Cardiac muscle cell (in vitro differentiated cells and primary cell): ENCODE data around the gene KREMEN2. TPM values are rescaled to one million over a fixed set of nuclear protein-coding genes. Genes with fewer than 3 reads are reported as not detected.

Source experiments
- DNase-seq, 2 donors: peaks; one replicate each; pipeline versions ENCODE4 v3.0.0 to v3.0.0-alpha.2; 2010 to 2017; ENCODE audit warnings: low read depth in 1 of 2, low spot score in 1 of 2
- H3K27ac ChIP-seq: fragments of 200-600 bp; sonication (generic); 2 replicates; pipeline ENCODE4 v1.5.1; 2016
- H3K27me3 ChIP-seq: fragments of 200-600 bp; sonication (generic); 2 replicates; pipeline ENCODE4 v1.6.0; 2016; ENCODE audit warnings: control low read depth
- H3K36me3 ChIP-seq: fragments of 200-600 bp; sonication (generic); 2 replicates; pipeline ENCODE4 v1.5.1; 2016; ENCODE audit warnings: control low read depth
- H3K4me1 ChIP-seq: fragments of 200-600 bp; sonication (generic); 2 replicates; pipeline ENCODE4 v1.8.1; 2017; ENCODE audit warnings: low read depth, mild to moderate bottlenecking, mixed run types
- H3K4me3 ChIP-seq: fragments of 200-600 bp; sonication (generic); 2 replicates; pipeline ENCODE4 v1.5.1; 2016; ENCODE audit warnings: mild to moderate bottlenecking
- H3K9me3 ChIP-seq: fragments of 200-600 bp; sonication (generic); 2 replicates; pipeline ENCODE4 v1.5.1; 2017; ENCODE audit warnings: low read depth, mild to moderate bottlenecking, control low read depth
- polyA plus RNA-seq: library from polyadenylated mRNA; unstranded; fragments of >200 nt; fragmentation: Nextera tagmentation; extraction: Ambion mirVana; gene quantifications from 2 replicates; pipeline ENCODE4 v1.2.1, GENCODE V29; 2016
- total RNA-seq: library from RNA; depleted of rRNA; stranded (reverse); fragments of >200 nt; gene quantifications from 2 replicates; pipeline ENCODE4 v1.2.3, GENCODE V29; 2016
- TF ChIP-seq, protein P1 (sequence below): IDR thresholded peaks from 2 replicates; pipeline ENCODE4 v1.5.1; 2012; ENCODE audit warnings: low read depth, mild to moderate bottlenecking, low read length

KREMEN2 gene
- total and polyA plus RNA-seq, 2 experiments from 2014 or later = 2.5 to 3.9 TPM

- no peak overlapping the region for H3K27ac ChIP-seq
- no peak for DNase-seq
- H3K27me3 ChIP-seq = peaks cover 47% of the 10 kb centered on the region
- peak overlapping the region; percentile 30 for H3K4me3 ChIP-seq
- H3K4me1 ChIP-seq = peaks cover 3% of the 10 kb centered on the region
- TF ChIP-seq, protein P1, sequence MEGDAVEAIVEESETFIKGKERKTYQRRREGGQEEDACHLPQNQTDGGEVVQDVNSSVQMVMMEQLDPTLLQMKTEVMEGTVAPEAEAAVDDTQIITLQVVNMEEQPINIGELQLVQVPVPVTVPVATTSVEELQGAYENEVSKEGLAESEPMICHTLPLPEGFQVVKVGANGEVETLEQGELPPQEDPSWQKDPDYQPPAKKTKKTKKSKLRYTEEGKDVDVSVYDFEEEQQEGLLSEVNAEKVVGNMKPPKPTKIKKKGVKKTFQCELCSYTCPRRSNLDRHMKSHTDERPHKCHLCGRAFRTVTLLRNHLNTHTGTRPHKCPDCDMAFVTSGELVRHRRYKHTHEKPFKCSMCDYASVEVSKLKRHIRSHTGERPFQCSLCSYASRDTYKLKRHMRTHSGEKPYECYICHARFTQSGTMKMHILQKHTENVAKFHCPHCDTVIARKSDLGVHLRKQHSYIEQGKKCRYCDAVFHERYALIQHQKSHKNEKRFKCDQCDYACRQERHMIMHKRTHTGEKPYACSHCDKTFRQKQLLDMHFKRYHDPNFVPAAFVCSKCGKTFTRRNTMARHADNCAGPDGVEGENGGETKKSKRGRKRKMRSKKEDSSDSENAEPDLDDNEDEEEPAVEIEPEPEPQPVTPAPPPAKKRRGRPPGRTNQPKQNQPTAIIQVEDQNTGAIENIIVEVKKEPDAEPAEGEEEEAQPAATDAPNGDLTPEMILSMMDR = no peak
- no peaks in the 10 kb centered on the region for H3K9me3 ChIP-seq
- H3K36me3 ChIP-seq = no peaks in the 10 kb centered on the region
These were observed 877 bp upstream of the KREMEN2 start for GRCh38 chr16:2963074-2963722.

DNA sequence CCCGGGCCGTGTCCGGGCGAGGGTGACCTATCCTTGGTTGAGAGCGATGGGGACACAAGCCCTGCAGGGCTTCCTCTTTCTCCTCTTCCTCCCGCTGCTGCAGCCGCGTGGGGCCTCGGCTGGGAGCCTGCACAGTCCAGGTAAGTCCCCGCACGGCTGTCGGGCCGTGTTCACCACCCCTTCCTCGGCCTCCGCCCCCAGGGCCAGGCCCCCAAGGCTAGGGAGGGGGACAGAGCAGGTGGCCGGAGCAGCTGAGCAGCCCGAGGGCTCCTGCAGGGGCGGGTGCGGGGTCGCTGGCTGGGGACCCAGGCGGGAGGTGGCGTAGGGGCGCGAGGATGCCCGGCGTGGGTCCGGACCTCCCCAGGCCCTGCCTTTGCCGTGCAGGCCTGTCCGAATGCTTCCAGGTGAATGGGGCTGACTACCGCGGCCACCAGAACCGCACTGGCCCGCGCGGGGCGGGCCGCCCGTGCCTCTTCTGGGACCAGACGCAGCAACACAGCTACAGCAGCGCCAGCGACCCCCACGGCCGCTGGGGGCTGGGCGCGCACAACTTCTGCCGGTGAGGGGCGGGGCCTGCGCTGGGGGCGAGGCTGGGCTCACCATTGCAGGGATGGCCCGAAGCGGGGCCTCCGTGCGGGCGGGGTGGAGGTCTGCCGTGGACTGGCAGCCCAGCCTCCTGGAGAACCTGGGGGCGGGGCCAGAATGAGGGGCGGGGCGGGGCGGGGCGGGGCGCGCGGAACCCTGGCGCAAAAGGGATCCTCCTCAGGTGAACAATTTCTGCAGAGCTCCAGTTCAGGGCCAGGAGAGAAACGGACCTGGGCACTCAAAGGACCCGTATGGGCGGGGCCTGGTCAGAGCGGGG lies 631 bp downstream of the KREMEN2 start:
- TF ChIP-seq, protein P1 = no peak
- DNase-seq = peak in 1 of 2 donors; percentile 86
- Histone ChIP-seq H3K4me3 (peak overlapping the region; percentile 30), H3K9me3 (no peaks in the 10 kb centered on the region), H3K27me3 (peaks cover 47% of the 10 kb centered on the region), H3K27ac (no peak overlapping the region), H3K4me1 (peaks cover 3% of the 10 kb centered on the region), H3K36me3 (no peaks in the 10 kb centered on the region)

DNA sequence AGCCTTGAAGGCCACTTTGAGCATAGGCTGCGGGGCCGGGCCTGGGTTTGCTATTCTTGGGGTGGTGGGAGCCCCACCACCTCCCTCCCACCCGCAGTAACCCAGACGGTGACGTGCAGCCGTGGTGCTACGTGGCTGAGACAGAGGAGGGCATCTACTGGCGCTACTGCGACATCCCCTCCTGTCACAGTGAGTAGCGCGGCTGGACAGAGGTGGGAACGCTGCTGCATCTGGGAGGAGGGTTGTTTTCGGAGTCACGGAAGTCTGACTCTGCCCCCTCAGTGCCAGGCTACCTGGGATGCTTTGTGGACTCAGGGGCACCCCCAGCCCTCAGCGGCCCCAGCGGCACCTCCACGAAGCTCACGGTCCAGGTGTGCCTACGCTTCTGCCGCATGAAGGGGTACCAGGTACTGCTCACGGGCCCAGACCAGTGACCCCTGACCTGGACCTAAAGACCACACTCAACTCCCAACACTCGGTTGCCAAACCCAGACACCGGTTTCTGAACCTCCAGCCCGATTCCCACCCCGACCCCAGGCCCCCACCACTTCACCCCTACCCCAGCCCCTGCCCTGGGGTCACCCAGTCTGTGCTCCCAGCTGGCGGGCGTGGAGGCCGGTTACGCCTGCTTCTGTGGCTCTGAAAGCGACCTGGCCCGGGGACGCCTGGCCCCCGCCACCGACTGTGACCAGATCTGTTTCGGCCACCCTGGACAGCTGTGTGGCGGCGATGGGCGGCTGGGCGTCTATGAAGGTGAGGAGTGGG lies 2.1 kb downstream of the KREMEN2 start:
- peaks cover 3% of the 10 kb centered on the region for H3K4me1 ChIP-seq

GRCh38 chr16:2966808-2967191 lies 2.7 kb downstream of the KREMEN2 start:
- Histone ChIP-seq H3K36me3 (no peaks in the 10 kb centered on the region), H3K4me3 (no peak overlapping the region), H3K9me3 (no peaks in the 10 kb centered on the region), H3K27me3 (peaks cover 47% of the 10 kb centered on the region), H3K4me1 (peaks cover 3% of the 10 kb centered on the region), H3K27ac (no peak overlapping the region)
- DNase-seq = peak in 1 of 2 donors; percentile 16
- TF ChIP-seq, protein P1 = no peak

More for the DNA sequence above, 2.1 kb downstream of the KREMEN2 start:
- no peak overlapping the region for H3K27ac ChIP-seq
- TF ChIP-seq, protein P1 = no peak
- H3K4me3 ChIP-seq = no peak overlapping the region
- H3K9me3 ChIP-seq = no peaks in the 10 kb centered on the region
- H3K27me3 ChIP-seq = peaks cover 47% of the 10 kb centered on the region
- no peaks in the 10 kb centered on the region for H3K36me3 ChIP-seq
- no peak for DNase-seq

GRCh38 chr16:2967211-2967631 lies 3.1 kb downstream of the KREMEN2 start:
- TF ChIP-seq, protein P1 = no peak

More at GRCh38 chr16:2967211-2967631, 3.1 kb downstream of the KREMEN2 start:
- Histone ChIP-seq H3K4me1 (peaks cover 3% of the 10 kb centered on the region), H3K27me3 (peaks cover 45% of the 10 kb centered on the region), H3K4me3 (no peak overlapping the region), H3K9me3 (no peaks in the 10 kb centered on the region), H3K27ac (no peak overlapping the region), H3K36me3 (no peaks in the 10 kb centered on the region)
- DNase-seq = no peak
